Tibial nerve (tissue), 4 donors: ENCODE data around the gene PAPPA.

ENCODE experiments used
- CTCF ChIP-seq, 5 experiments: fragments of 200-600 bp in 3 of 5; fragments of 450-650 bp in 2 of 5; sonication (generic) in 3 of 5; IDR thresholded peaks; one replicate each; pipeline ENCODE4 v1.5.1; 2016 to 2019; ENCODE audit warnings: antibody characterized with exemption in 5 of 5, mild to moderate bottlenecking in 3 of 5, moderate library complexity in 2 of 5
- EP300 ChIP-seq, 2 donors: sonication (generic); formaldehyde crosslinking; IDR thresholded peaks; one replicate each; pipeline ENCODE4 v1.6.1; 2017; ENCODE audit warnings: antibody characterized with exemption in 2 of 2, mild to moderate bottlenecking in 1 of 2
- POLR2A ChIP-seq, 2 donors: fragments of 450-650 bp; IDR thresholded peaks; one replicate each; pipeline ENCODE4 v1.6.1; 2017; ENCODE audit warnings: antibody characterized with exemption in 2 of 2, mild to moderate bottlenecking in 2 of 2, moderate library complexity in 2 of 2

- no peak for TF ChIP-seq POLR2A (IDR thresholded peaks at IDR 0.05)
- TF ChIP-seq CTCF (IDR thresholded peaks at IDR 0.05) = no peak
- no peak for TF ChIP-seq EP300 (IDR thresholded peaks at IDR 0.05)
These were observed 60.1 kb downstream of the PAPPA start for GRCh38 chr9:116213693-116214047.
